Progenitor cell of endocrine pancreas (in vitro differentiated cells): ENCODE data around the gene PPFIA3. TPM values are rescaled to one million over a fixed set of nuclear protein-coding genes. Genes with fewer than 3 reads are reported as not detected.

Source experiments
- DNase-seq: peaks from one replicate; pipeline ENCODE4 v3.0.0; 2021; ENCODE audit warnings: low spot score; ENCODE audit not compliant: unreplicated experiment
- H3K27ac Mint-ChIP-seq: 2 replicates; pipeline ENCODE4 v1.8.0; 2021; ENCODE audit warnings: mild to moderate bottlenecking, moderate library complexity, mixed read lengths
- H3K27me3 Mint-ChIP-seq: 2 replicates; pipeline ENCODE4 v1.8.0; 2021; ENCODE audit warnings: mixed read lengths
- H3K36me3 Mint-ChIP-seq: 2 replicates; pipeline ENCODE4 v1.8.0; 2022; ENCODE audit warnings: mixed read lengths; ENCODE audit not compliant: insufficient read depth
- H3K4me1 Mint-ChIP-seq: 2 replicates; pipeline ENCODE4 v1.8.0; 2021; ENCODE audit warnings: low read depth, mixed read lengths
- H3K4me3 Mint-ChIP-seq: 2 replicates; pipeline ENCODE4 v1.8.0; 2021; ENCODE audit warnings: low read depth, mild to moderate bottlenecking, moderate library complexity, mixed read lengths
- H3K9me3 Mint-ChIP-seq: 2 replicates; pipeline ENCODE4 v1.8.0; 2021; ENCODE audit warnings: low read depth, mixed read lengths
- CTCF ChIP-seq: fragments of 200-600 bp; sonication (generic); IDR thresholded peaks from one replicate; pipeline ENCODE4 v1.5.0; 2021; ENCODE audit warnings: antibody characterized with exemption, mild to moderate bottlenecking; ENCODE audit not compliant: unreplicated experiment
- total RNA-seq: library from RNA; stranded (reverse); gene quantifications from 2 replicates; pipeline ENCODE4 v1.2.1, GENCODE V29; 2021

Gene PPFIA3
- total RNA-seq, 1 donor from 2014 or later: 6.7 TPM

GRCh38 chr19:49188626-49189200 is 69.4 kb downstream of the PPFIA3 start:
- no peak for TF ChIP-seq CTCF
- Mint-ChIP-seq H3K36me3 (peaks cover 15% of the 10 kb centered on the region), H3K4me3 (no peak overlapping the region), H3K27ac (no peak overlapping the region), H3K4me1 (no peaks in the 10 kb centered on the region), H3K9me3 (peaks cover 4% of the 10 kb centered on the region), H3K27me3 (peaks cover 13% of the 10 kb centered on the region)
- DNase-seq: no peak

GRCh38 chr19:49189259-49189658 is 69.9 kb downstream of the PPFIA3 start:
- H3K27me3 Mint-ChIP-seq: peaks cover 18% of the 10 kb centered on the region
- no peak overlapping the region for H3K27ac Mint-ChIP-seq
- H3K36me3 Mint-ChIP-seq: peaks cover 11% of the 10 kb centered on the region
- no peak for TF ChIP-seq CTCF
- DNase-seq: no peak
- H3K9me3 Mint-ChIP-seq: no peaks in the 10 kb centered on the region
- no peaks in the 10 kb centered on the region for H3K4me1 Mint-ChIP-seq
- H3K4me3 Mint-ChIP-seq: no peak overlapping the region

GRCh38 chr19:49190781-49191180 is 71.4 kb downstream of the PPFIA3 start:
- DNase-seq: no peak
- H3K4me1 Mint-ChIP-seq: no peaks in the 10 kb centered on the region
- peaks cover 11% of the 10 kb centered on the region for H3K36me3 Mint-ChIP-seq
- peaks cover 18% of the 10 kb centered on the region for H3K27me3 Mint-ChIP-seq
- TF ChIP-seq CTCF: no peak
- H3K4me3 Mint-ChIP-seq: no peak overlapping the region
- no peaks in the 10 kb centered on the region for H3K9me3 Mint-ChIP-seq
- H3K27ac Mint-ChIP-seq: no peak overlapping the region

GRCh38 chr19:49193822-49194394 is 74.6 kb downstream of the PPFIA3 start:
- TF ChIP-seq CTCF: no peak
- Mint-ChIP-seq H3K4me3 (no peak overlapping the region), H3K27ac (no peak overlapping the region), H3K36me3 (peaks cover 9% of the 10 kb centered on the region), H3K9me3 (no peaks in the 10 kb centered on the region), H3K27me3 (peaks cover 7% of the 10 kb centered on the region), H3K4me1 (no peaks in the 10 kb centered on the region)
- no peak for DNase-seq

- H3K27me3 Mint-ChIP-seq: peaks cover 7% of the 10 kb centered on the region
- no peak for TF ChIP-seq CTCF
- no peak for DNase-seq
- H3K4me1 Mint-ChIP-seq: no peaks in the 10 kb centered on the region
- H3K27ac Mint-ChIP-seq: no peak overlapping the region
- H3K9me3 Mint-ChIP-seq: no peaks in the 10 kb centered on the region
- H3K4me3 Mint-ChIP-seq: no peak overlapping the region
- H3K36me3 Mint-ChIP-seq: peaks cover 7% of the 10 kb centered on the region
Measured at GRCh38 chr19:49194408-49194807, 75.1 kb downstream of the PPFIA3 start.
